IPS-15b (cell line): ENCODE measurements around the gene NOX3.

Source experiments
- H3K27me3 ChIP-seq: one replicate; pipeline ENCODE4 v1.6.1; 2013; ENCODE audit warnings: low read length; ENCODE audit not compliant: control insufficient read depth, insufficient read depth
- H3K36me3 ChIP-seq: one replicate; pipeline ENCODE4 v1.6.1; 2013; ENCODE audit warnings: low read length; ENCODE audit not compliant: control insufficient read depth, insufficient read depth
- H3K4me1 ChIP-seq: one replicate; pipeline ENCODE4 v1.6.1; 2013; ENCODE audit warnings: mild to moderate bottlenecking, low read length; ENCODE audit not compliant: control insufficient read depth, insufficient read depth
- H3K4me3 ChIP-seq: one replicate; pipeline ENCODE4 v1.5.1; 2013; ENCODE audit warnings: low read depth, low read length
- H3K9ac ChIP-seq: one replicate; pipeline ENCODE4 v1.6.1; 2013; ENCODE audit warnings: low read depth, mild to moderate bottlenecking, low read length
- H3K9me3 ChIP-seq: one replicate; pipeline ENCODE4 v1.6.1; 2013; ENCODE audit warnings: mild to moderate bottlenecking, low read length; ENCODE audit not compliant: control insufficient read depth, insufficient read depth

The NOX3 gene

GRCh38 chr6:155406801-155407200, 48.8 kb downstream of the NOX3 start:
- Histone ChIP-seq H3K9ac (no peak overlapping the region), H3K27me3 (no peaks in the 10 kb centered on the region), H3K9me3 (no peaks in the 10 kb centered on the region), H3K4me1 (peaks cover 2% of the 10 kb centered on the region), H3K36me3 (no peaks in the 10 kb centered on the region), H3K4me3 (no peak overlapping the region)

DNA sequence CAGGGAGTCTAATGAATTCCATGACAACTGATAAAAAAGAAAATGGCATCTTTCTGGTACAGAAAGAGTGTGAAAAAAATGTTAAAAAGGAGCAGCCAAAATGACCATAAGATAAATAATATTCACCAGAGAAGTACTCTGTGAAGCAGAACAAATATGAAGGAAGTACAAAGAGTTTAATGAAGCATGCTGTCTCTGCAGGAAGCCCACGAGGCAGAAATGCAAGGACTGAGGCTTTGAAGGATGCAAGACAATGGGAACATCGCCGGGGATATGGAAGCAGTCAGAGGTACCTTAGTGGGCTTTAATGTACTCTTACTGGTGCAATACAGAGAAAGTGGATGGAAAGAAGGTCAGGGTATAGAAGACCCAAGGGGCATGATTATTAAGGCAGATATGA, 50.7 kb downstream of the NOX3 start:
- Histone ChIP-seq H3K36me3 (no peaks in the 10 kb centered on the region), H3K9me3 (no peaks in the 10 kb centered on the region), H3K4me1 (peaks cover 2% of the 10 kb centered on the region), H3K27me3 (no peaks in the 10 kb centered on the region), H3K4me3 (no peak overlapping the region), H3K9ac (no peak overlapping the region)

DNA sequence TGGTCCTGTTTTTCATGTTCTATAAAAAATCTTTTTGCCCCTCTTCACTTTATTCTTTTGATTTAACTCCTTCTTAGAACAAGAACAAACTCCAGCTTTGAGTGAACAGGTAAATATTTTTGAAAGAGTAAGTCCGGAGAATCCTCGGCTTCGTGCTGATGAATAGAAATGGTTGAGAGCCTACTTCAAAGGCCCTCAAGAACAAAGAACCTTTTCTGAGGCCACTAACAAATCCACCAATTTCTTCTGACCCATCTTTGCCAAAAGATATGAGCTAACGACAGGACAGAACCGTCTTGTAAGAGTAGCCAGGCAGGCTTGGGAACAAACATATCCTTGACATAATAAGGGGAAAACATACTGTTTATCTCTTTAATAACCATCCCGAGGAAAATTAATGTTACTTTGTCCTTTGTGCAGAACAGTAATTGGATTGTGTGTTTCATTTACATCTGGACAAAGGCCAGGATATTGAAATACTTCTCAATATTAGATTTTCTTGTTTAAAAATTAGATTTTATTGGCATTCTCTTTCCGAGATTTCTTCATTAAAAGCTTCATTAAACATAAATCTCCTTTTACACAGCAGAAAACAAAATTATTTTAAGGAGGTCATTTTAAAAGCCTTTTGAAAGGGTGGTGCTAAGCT, 52.9 kb downstream of the NOX3 start:
- H3K9me3 ChIP-seq: no peaks in the 10 kb centered on the region
- no peaks in the 10 kb centered on the region for H3K27me3 ChIP-seq
- H3K9ac ChIP-seq: no peak overlapping the region
- no peak overlapping the region for H3K4me3 ChIP-seq
- H3K4me1 ChIP-seq: no peaks in the 10 kb centered on the region
- H3K36me3 ChIP-seq: no peaks in the 10 kb centered on the region

DNA sequence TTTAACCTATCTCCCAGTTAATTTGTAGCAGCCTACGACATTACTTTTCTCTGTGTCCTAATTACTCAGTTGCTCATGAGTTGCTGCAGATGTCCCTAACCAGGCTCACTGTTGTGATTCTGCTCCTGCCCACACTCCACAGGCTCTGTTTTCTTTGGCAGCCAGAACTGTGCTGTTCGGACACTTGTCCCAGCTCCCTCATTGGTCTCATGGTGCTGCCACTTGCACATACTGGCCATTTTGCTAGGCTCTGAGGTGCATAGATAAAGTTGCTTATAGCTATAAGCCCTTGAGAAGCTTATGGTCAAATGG, 55.0 kb downstream of the NOX3 start:
- H3K9ac ChIP-seq: no peak overlapping the region
- no peaks in the 10 kb centered on the region for H3K36me3 ChIP-seq
- H3K4me1 ChIP-seq: no peaks in the 10 kb centered on the region
- H3K27me3 ChIP-seq: no peaks in the 10 kb centered on the region
- no peak overlapping the region for H3K4me3 ChIP-seq
- H3K9me3 ChIP-seq: no peaks in the 10 kb centered on the region

- Histone ChIP-seq H3K27me3 (no peaks in the 10 kb centered on the region), H3K36me3 (no peaks in the 10 kb centered on the region), H3K4me1 (no peaks in the 10 kb centered on the region), H3K9ac (no peak overlapping the region), H3K4me3 (no peak overlapping the region), H3K9me3 (no peaks in the 10 kb centered on the region)
Observed at GRCh38 chr6:155399745-155400653, 55.6 kb downstream of the NOX3 start.

DNA sequence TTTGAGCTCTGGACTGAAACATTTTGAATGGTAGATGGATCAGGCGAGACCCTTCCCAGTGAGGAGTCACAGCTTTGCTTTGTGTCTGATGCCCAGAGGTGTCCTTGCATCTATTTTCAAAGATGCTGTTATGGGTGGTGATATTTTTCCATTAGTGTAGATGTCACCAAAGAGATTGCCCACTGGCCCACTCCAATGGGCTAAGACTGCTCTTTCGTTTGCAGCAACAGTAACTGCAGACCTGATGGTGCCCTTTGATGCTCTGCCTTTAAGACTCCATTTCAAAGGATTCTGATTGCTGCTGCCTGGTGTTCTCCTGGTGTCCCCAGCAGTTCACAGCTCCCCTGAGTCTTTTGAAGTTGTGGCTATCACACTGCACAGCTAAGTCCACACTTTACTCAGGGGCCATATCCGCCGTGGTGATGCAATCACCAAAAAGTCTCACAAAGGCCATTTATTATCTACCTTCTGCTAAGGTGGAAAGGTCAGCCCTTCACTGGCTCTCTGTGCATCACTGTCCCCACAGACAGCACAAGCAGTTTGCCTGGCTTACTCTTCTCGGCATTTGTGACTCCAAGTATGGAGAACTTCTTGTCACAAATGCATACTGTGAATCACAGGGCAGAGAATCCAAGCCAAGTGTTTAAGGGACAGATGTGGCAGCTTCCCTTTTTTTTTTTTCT, 56.4 kb downstream of the NOX3 start:
- H3K4me3 ChIP-seq: no peak overlapping the region
- no peaks in the 10 kb centered on the region for H3K36me3 ChIP-seq
- H3K9ac ChIP-seq: no peak overlapping the region
- no peaks in the 10 kb centered on the region for H3K4me1 ChIP-seq
- H3K9me3 ChIP-seq: no peaks in the 10 kb centered on the region
- no peaks in the 10 kb centered on the region for H3K27me3 ChIP-seq

- Histone ChIP-seq H3K27me3 (no peaks in the 10 kb centered on the region), H3K9ac (no peak overlapping the region), H3K4me3 (no peak overlapping the region), H3K36me3 (no peaks in the 10 kb centered on the region), H3K4me1 (no peaks in the 10 kb centered on the region), H3K9me3 (no peaks in the 10 kb centered on the region)
Observed at GRCh38 chr6:155398701-155399061, 57.0 kb downstream of the NOX3 start.

DNA sequence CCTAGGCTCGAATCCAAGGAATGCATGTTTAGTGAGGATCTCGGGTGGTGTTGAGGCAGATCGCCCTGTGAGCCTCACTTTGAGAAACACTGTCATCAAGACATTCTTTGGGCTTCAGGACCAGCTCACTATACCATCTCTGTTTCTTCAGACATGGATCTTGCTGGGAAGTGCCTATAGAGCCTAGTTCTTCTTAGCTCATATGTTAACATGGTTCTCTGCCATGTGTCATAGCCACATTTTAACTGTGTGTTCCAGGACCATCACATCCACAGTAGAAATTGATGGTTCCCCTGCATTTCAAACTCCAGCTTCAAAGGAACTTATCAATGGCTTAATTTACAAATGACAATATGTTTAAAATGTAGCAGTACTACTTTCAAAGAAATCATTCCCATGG, 57.4 kb downstream of the NOX3 start:
- H3K9ac ChIP-seq: no peak overlapping the region
- H3K27me3 ChIP-seq: no peaks in the 10 kb centered on the region
- H3K4me3 ChIP-seq: no peak overlapping the region
- H3K36me3 ChIP-seq: no peaks in the 10 kb centered on the region
- H3K4me1 ChIP-seq: no peaks in the 10 kb centered on the region
- no peaks in the 10 kb centered on the region for H3K9me3 ChIP-seq

GRCh38 chr6:155397172-155397705, 58.4 kb downstream of the NOX3 start:
- Histone ChIP-seq H3K27me3 (no peaks in the 10 kb centered on the region), H3K9me3 (no peaks in the 10 kb centered on the region), H3K36me3 (no peaks in the 10 kb centered on the region), H3K4me1 (no peaks in the 10 kb centered on the region), H3K4me3 (no peak overlapping the region), H3K9ac (no peak overlapping the region)

DNA sequence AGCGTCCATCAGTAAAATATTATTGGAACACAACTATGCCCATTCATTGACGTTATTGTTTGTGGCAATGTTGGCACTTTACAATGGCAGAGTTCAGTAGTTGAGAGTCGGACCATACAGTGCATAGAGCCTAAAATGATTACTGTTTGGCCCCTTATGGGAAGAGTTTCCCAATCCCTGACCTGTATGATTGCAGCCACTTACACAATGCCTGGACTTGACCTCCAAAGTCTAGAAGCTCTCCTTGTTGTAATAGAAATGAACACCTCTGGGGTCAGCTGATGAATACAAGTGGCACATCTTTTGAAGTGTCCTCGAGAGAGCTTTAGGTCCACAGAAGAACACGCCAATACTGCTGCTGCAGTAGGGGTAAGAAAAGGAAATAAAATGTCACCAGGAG, 59.0 kb downstream of the NOX3 start:
- Histone ChIP-seq H3K4me3 (no peak overlapping the region), H3K9ac (no peak overlapping the region), H3K9me3 (no peaks in the 10 kb centered on the region), H3K36me3 (no peaks in the 10 kb centered on the region), H3K4me1 (no peaks in the 10 kb centered on the region), H3K27me3 (no peaks in the 10 kb centered on the region)

GRCh38 chr6:155395339-155395738, 60.3 kb downstream of the NOX3 start:
- Histone ChIP-seq H3K4me1 (no peaks in the 10 kb centered on the region), H3K4me3 (no peak overlapping the region), H3K36me3 (no peaks in the 10 kb centered on the region), H3K9ac (no peak overlapping the region), H3K27me3 (no peaks in the 10 kb centered on the region), H3K9me3 (no peaks in the 10 kb centered on the region)

DNA sequence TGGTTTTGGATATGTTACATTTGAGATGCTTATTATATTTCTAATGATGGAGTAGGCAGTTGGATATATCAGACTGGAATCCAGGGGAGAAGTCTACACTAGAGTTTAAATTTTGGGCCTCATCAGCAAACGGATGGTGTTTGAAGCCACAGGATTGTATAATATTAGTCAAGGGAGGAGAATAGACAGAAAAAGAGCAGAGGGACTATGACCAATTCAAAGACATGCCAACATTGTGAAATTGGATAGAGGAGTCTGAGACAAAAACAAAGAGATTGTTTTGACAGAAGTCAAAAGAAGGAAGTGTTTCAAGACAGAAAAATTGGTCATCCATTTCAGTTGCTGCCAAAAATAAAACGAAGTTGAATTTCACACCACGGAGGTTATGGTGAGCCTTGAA, 66.5 kb downstream of the NOX3 start:
- no peaks in the 10 kb centered on the region for H3K9me3 ChIP-seq
- H3K9ac ChIP-seq: no peak overlapping the region
- H3K27me3 ChIP-seq: no peaks in the 10 kb centered on the region
- H3K4me3 ChIP-seq: no peak overlapping the region
- no peaks in the 10 kb centered on the region for H3K4me1 ChIP-seq
- H3K36me3 ChIP-seq: no peaks in the 10 kb centered on the region
